HG03442 (cell line): Measurements from ENCODE around the gene INPP5E.
A peak's percentile ranks its signal among the peaks of the same experiment; 100 is the strongest.
"Not testable (repeated sequence)": the region's sequence is repeated elsewhere in the genome, so short reads cannot be mapped to it uniquely, and the experiment has no call there.

Experiments used
- ATAC-seq: cut with Tn5 transposase; IDR thresholded peaks from one replicate; pipeline ENCODE4 v1.9.1; 2021; ENCODE audit warnings: mild to moderate bottlenecking, moderate library complexity; ENCODE audit not compliant: unreplicated experiment

Gene INPP5E

DNA sequence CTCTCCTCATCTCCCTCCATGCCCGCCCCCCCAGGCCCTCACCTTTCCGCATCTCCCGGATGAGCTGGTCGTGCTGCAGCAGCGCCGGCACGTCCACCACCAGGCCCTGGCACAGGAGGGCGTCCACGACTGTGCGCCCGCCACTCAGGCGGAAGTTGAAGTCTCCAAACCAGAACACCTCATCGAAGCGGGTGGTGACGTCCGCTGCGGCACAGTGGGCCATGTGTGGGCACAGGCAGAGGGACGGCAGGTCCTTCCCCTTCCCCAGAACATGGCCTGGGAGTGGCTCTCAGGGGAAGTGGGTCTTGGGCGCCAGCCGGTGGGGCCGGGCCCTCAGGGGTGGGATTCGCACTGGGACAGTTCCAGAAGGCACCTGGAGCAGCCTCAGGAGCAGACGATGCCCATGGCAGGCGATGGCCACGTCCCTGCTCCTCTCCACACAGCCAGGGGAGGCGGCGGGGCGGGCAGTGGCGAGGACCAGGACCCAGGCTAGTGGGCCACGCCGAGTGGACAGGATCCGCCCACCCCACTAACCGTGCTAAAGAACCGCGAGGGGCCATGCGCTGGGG lies 7.8 kb downstream of the INPP5E start:
- ATAC-seq, result no peak

DNA sequence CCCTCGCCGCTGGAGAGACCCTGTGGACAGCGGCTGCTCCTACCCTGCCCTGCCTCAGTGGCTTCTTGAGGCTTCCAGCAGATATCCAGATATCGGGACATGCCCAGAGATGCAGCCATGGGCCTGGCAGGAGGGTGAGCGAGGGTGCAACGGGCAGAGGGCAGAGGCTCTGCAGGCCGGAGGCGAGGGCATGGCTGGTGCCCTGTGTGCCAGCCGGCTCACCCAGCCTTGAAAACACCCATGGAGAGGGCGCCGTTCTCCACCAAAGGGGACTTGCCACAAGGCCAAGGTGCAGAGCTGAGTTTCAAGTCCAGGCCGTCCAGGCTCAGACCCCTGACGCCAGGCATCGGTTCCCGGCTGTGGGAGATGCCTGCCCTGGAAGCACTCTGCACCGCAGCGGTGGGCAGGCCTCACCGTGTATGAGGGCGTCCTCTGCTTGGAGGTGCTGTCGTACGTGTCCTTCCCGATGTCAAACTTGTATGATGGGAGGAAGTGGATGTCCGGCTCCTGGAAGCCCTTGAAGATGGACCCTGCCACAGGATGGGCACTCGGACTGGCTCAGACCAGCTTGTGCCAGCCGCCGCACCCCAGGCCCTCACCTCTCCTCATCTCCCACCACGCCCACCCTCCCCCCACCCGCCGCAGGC lies 8.9 kb downstream of the INPP5E start:
- ATAC-seq, result no peak

DNA sequence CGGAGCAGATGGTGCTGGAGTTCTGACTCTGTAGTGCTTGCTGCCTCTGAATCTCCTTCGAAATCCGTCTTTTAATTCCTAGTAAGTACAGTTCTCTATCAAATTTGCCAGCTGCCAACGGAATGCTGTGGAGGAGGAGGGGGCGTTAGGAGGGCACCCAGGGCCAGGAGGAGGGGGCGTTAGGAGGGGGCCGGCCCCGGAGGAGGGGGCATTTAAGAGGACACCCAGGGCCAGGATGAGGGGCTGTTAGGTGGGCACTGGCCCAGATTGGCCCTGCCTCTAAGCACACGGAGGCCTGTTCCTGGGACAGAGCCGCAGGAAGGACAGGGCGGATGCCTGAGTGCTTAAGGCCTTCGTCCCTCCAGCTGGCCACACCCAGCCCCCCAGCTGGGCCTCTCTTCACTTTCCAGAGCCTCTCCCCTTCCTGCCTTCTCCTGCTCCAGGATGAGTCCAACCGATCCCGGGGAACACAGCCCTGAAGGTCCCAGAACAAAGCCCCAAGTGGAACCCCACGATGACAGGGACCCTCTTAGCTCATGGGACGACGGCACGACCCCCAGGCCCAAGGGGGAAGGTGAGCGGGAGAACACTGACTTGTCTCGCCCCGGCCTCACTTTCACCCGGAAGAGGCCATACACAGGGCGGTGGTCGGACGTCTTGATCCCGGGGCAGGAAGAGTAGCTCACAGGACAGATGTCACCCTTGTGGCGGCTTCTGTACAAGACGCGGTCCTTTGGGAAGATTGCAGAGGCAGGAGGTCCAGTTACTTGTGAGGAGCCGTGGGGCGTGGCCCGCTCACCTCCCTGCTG lies 9.8 kb downstream of the INPP5E start:
- no peak for ATAC-seq

DNA sequence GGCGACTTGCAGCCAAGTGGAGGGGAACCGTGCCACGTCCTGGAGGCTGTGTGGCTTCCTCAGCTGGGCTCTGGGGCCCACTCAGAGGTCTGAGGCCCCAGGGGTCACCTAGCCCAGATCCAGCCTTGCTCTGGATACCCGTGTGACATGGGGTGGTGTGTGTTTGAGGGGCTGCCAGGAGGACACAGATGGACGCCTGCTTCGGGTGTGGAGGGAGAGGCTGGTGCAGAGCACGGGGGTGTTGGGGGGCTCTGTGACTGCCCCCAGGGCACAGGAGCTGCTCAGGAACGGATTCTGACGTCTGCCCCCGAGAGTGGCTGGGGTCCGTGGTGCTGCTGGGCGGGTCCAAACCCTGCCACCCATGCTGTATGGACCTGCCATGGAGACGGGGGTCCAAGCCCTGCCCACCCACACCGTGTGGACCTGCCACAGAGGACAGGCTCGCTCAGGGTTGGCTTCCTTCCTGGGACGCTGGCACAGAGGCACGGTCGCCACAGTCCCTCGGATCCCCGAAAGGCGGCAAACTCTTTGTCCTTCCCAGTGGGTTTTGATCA lies 10.5 kb downstream of the INPP5E start:
- no peak for ATAC-seq

DNA sequence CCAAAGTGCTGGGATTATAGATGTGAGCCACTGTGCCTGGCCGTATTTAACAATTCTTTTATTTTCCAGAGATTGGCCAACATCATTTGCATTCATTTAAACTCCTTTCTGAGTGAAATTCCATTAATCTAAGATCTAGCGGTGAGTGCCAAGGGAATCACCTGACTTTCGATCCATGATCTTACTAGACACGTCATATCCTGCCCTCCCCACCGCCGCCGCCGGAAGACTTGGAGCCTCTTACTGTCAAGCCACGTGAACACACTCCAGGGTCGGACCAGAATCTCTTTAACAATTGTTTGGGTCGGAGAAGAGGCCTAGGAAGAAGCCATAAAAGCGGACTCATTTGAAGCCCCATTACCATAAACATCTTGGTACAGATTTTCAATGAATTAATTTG lies 12.9 kb downstream of the INPP5E start:
- ATAC-seq, result no peak

DNA sequence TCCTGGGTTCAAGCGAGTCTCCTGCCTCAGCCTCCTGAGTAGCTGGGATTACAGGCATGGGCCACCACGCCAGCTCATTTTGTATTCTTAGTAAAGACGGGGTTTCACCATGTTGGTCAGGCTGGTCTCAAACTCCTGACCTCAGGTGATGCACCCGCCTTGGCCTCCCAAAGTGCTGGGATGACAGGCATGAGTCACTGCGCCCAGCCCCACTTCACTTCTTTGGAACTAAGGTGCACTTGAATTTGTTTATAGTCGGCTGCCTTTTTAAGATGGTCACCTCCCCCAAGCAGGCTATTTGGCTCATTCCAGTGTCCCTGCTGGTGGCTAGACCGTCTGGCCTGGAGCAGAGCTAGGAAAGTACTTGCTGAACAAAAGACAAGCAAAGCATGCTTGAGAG lies 14.3 kb downstream of the INPP5E start:
- ATAC-seq, result not testable (repeated sequence)

DNA sequence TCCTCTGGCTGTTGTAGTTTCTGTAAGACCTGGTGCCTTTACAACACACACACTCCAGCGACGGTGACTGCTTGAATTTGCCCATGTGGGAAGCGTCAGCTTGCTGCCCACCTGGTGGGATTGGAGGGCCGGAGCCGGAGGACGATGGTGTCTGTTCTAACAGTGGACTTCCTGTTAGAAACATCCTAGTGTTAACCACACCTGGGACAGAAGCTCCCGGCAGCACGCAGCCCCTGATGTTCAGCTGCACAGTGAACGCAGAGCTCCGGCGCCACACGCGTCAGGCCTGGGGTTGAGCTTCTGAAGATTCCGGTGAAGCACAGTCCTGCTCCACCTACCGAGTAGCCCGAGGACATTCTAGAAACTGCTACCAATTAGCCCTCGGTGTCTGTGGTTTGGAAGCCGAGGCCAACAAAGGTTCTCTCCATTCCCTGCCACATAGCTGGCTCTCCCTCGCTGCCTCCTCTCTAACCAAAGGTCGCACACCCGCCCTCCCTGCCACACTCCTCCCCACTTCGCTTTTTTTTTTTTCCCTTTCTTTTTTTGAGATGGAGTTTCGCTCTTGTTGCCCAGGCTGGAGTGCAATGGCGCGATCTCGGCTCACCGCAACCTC lies 14.8 kb downstream of the INPP5E start:
- no peak for ATAC-seq

DNA sequence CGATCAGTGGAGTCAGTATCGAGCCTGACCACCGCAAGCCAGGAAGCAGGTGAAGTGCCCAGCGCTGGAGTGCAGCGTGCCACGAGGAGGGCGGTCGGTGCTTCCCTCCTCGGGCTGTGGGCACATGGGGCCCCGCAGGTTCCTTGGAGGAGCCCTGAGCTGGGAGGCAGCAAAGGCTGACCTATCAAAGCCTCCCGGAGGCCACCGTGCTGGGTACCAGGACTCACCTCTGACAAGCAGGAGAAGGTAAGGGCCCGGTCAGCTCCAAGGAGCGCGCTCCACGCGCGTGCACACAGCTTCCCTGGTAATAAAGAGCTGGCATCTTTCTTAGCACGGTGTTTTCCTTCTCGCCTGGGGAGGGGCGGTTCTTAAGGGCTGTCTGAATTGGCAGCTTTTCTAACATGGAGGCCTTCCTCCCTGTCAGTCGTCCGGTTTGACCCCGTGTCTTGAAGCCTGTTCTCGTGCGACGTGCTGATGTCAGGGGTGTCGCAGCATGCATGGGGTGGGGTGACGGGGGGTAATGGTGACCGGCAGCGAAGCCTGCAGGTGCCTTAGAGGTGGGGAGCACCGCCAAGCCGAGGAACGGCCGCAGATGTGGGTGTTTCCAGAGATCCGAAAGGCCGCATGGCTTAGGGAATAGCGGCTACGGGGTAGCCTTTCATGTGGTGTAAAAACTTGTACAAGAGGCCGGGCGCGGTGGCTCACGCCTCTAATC lies 16.1 kb downstream of the INPP5E start:
- ATAC-seq, result no peak

DNA sequence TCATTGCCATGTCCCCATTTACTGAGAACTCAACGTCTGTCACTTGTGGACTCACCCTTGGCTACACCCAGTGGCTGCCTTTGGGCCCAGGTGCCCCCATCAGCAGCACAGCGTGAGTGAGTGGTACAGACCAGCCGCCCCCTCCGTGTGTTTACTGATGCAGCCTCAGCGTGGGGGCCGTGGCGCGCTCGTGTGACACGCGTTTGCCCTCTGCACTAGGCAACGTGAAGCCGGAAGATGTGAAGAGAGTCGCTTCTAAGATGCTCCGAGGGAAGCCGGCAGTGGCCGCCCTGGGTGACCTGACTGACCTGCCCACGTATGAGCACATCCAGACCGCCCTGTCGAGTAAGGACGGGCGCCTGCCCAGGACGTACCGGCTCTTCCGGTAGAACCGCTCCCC lies 16.8 kb downstream of the INPP5E start:
- ATAC-seq, result no peak

DNA sequence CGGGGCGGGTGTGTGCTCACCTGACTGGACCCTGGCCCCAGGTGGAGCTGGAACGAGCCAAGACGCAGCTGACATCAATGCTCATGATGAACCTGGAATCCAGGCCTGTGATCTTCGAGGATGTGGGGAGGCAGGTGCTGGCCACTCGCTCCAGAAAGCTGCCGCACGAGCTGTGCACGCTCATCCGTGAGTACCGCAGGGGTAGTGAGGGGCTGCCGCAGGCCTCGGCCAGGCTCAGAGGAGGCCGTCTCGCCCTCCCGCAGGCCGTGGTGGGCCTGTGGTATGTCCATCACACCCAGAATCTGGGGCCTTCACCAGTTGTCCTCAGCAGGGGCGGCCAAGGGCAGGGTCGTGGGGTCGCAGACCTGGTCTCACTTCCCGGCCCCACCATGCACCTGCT lies 17.9 kb downstream of the INPP5E start:
- ATAC-seq, result no peak

DNA sequence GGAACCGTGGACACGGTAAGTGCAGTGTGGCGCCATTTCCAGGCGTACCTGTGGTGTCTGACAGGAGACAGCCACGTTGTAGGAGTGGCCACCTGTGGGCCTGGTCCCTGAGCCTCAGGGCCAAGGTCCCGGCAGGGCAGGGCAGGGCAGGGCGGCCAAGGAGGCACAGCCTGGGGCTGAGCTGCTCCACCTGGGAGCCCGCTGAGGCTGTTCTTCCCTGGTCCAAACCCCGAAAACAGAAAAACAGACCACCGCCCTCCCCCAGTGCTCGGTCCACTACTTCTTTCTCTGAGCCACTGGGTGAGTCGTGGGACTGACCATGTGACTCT lies 20.6 kb downstream of the INPP5E start:
- no peak for ATAC-seq

DNA sequence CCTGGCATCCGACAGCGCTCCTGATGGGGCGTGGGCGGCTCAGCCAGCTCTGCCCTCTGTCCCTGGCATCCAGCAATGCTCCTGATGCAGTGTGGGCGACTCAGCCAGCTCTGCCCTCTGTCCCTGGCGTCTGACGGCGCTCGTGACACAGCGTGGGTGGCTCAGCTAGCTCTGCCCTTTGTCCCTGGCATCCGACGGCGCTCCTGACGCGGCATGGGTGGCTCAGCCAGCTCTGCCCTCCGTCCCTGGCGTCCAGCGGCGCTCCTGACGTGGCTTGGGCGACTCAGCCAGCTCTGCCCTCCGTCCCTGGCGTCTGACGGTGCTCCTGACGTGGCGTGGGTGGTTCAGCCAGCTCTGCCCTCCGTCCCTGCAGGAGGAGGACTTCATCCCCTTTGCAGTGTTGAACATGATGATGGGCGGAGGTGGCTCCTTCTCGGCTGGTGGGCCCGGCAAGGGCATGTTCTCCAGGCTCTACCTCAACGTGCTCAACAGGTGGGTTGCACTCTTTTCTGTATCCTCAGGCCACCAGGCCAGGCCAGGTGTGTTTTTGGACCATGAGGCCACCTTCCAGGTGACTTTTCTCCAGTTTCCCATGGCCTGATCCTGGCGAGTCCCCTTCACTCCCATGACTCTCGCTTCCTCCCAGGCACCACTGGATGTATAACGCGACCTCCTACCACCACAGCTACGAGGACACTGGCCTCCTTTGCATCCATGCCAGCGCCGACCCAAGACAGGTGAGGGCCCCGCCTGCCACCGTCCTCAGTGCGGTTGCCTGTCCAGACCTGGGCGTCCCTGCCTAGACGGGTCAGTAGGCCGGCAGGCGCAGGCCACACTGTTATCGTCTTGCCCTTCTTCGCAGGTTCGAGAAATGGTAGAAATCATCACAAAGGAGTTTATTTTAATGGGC lies 21.2 kb downstream of the INPP5E start:
- ATAC-seq, result no peak

DNA sequence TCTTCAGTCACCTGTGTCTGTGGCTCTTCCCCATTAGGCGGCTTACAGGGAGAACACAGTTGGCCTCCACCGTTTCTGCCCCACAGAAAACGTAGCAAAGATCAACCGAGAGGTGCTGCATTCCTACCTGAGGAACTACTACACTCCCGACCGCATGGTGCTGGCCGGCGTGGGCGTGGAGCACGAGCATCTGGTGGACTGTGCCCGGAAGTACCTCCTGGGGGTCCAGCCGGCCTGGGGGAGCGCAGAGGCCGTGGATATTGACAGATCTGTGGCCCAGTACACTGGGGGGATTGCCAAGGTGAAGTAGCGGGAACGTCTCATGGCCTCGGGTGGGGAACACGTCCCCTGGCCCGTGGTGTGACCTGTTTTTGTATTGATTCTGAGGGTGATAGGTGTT lies 22.7 kb downstream of the INPP5E start:
- no peak for ATAC-seq

DNA sequence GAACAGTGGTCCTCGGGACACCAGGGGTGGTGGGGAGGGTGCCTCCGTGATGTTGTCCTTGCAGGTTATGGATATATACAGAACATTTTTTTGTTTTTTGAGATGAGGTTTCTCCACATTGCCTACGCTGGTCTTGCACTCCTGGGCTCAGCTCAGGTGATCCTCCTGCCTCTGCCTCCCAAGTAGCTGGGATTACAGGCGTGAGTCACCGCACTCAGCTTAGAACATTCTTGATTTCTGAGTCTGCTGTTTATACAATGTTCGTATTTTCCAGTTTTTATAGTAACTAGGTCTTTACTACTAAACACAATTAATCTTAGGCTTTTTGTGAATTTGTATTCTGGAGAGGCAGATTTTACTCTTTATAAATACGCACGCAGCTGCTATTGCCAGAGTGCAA lies 23.2 kb downstream of the INPP5E start:
- ATAC-seq, result no peak

DNA sequence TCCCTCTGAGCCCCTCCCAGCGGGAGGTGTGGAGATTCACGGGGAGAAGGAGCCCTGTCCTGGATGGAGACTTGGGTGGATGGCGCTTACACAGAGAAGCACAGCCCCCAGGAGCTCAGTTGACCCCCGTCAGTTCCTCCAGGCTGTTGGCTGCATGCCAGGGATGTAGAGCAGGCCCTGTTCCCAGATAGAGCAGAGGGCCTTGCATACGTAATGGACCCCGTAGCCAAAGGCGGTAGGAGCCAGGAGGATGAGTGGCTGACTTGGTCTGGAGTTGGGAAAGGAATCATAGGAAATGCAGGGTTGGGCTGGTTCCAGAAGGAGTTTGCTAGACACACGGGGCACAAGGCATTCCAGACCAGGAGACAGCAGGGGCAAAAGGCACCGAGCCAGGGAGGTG lies 26.7 kb downstream of the INPP5E start:
- ATAC-seq, result no peak

DNA sequence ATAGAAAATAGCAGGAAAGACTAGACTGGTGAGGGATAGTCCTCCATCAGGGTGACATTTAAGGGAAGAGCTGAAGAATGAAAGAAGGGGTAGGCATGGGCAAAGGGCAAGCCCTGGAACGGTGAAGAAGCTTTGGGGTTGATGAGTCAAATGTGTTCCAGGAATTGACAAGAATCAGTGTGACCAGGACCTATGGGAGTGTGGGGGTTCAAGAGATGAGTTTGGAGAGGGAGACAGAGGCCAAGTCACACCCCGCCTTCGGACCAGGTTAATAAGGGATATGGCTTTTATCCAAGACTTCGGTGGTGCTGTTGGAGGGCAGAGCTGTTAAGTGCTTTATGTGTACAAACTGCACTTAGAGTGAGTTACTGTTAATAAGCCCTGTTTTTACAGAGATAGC lies 28.3 kb downstream of the INPP5E start:
- no peak for ATAC-seq

DNA sequence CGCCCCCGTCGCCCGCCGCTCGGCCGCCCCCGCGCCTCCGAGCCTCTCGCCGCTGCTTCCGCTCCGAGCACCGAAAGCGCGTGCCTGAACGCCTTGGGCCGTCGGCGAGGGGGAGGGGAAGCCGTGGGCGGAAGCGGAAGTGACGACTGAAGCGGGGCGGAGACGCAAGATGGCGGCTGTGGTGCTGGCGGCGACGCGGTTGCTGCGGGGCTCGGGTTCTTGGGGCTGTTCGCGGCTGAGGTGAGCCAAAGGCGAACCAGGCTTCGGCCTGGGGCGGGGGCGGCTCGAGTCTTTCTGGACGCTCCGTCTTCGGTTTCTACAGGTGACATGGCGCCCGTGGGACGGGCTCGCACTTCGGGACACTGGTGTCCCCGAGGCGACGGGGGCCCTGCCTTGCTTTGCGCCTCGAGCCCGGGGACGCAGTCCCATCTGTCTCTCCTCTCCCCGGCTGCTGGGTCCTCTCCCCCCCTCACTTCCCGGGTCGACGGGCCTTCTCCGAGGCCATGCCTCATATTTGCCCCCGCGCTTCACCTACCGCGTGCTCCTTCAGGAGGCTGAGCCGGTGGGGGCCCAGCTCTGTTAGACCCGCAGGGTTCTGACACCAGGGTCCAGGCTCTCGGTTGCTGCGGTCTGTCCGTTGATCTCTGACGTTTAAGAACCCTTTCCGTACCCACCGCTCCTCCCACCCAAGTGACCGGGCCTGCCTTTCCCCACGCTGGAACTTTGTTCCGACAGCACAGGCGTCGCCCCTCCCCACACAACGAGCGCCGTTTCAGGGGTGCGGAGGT lies 29.0 kb downstream of the INPP5E start, which contains the start of the genes ENTR1 and PMPCA:
Gene ENTR1, minus strand, starts transcription at position 115 of the 788 bp plus-strand sequence. CDS start 217 bp downstream, outside the sequence.
Gene PMPCA, plus strand, starts transcription at position 159 of the 788 bp plus-strand sequence. Its CDS starts 11 bp downstream, at position 170.
- peak; percentile 83 for ATAC-seq

DNA sequence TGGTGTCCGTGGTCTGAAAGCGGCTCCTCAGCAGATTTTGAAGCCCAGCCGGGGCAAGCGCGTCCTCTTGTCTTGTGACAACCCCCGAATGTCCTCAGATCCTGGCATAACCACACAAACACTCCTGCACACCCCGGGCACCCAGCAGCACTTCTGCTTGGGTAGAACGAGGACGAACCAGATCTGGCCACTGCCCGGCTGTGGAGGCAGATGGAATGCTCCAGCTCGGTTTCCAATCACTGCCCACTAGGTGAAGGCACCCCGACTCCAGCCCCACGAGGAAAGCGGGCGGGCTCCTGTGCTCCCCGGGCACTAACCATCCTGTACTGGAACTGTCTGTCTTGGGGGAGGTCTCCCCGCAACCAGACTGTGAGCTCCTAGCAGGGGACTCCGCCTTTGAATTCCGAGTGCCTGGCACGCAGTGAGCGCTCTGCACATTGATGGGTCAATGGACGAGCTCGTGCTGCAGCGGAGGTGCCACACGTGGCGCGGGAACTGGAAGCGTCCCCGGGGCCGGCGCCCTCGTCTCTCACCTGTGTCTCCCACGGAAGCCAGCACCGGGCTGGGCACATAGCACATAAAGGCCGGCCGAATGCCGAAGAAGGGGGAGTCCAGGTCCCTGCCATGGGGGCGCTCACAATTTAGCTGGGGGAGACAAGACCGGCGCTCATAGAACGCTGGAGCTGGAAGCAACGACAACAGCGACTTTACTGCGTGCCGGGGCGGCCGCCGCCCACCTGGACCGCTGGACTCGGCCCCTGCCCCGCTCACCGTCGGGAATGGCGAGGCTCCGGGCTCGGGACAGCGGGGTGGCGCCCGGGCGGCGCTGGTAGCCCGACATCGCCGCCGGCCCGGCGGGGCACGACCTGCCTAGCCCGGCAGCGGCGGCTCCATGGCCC lies 29.8 kb downstream of the INPP5E start:
- peak; percentile 15 for ATAC-seq
